Trophoblast cell (in vitro differentiated cells and primary cell): Measurements from ENCODE around the gene ANGPTL3.
"Not testable (repeated sequence)": the region's sequence is repeated elsewhere in the genome, so short reads cannot be mapped to it uniquely, and the experiment has no call there.

Source experiments
- DNase-seq, 2 donors: peaks; one replicate each; pipeline ENCODE4 v3.0.0-alpha.2; 2016
- H2AFZ ChIP-seq: 2 replicates; pipeline ENCODE4 v1.6.1; 2013; ENCODE audit warnings: low read length, moderate library complexity, mild to moderate bottlenecking; ENCODE audit not compliant: insufficient read depth, poor library complexity
- H2AK5ac ChIP-seq: 2 replicates; pipeline ENCODE4 v1.6.1; 2013; ENCODE audit warnings: mild to moderate bottlenecking, low read length
- H2BK120ac ChIP-seq: 2 replicates; pipeline ENCODE4 v1.6.1; 2013; ENCODE audit warnings: low read length, mild to moderate bottlenecking, moderate library complexity; ENCODE audit not compliant: insufficient read depth, poor library complexity
- H2BK12ac ChIP-seq: 2 replicates; pipeline ENCODE4 v1.6.1; 2013; ENCODE audit warnings: mild to moderate bottlenecking, low read length, moderate library complexity
- H2BK5ac ChIP-seq: 2 replicates; pipeline ENCODE4 v1.6.1; 2013; ENCODE audit warnings: low read length, low read depth, moderate library complexity, mild to moderate bottlenecking; ENCODE audit not compliant: poor library complexity
- H3K14ac ChIP-seq: 2 replicates; pipeline ENCODE4 v1.6.1; 2013; ENCODE audit warnings: mild to moderate bottlenecking, low read length
- H3K18ac ChIP-seq: 2 replicates; pipeline ENCODE4 v1.6.1; 2013; ENCODE audit warnings: mild to moderate bottlenecking, low read length
- H3K23ac ChIP-seq: 2 replicates; pipeline ENCODE4 v1.6.1; 2013; ENCODE audit warnings: low read length
- H3K27ac ChIP-seq: 2 replicates; pipeline ENCODE4 v1.5.1; 2013; ENCODE audit warnings: low read depth, mild to moderate bottlenecking, inconsistent platforms, low read length, moderate library complexity
- H3K27me3 ChIP-seq: 2 replicates; pipeline ENCODE4 v1.6.1; 2013; ENCODE audit warnings: inconsistent platforms, mild to moderate bottlenecking, low read length, moderate library complexity; ENCODE audit not compliant: insufficient read depth
- H3K36me3 ChIP-seq, 2 experiments: 1 replicate in 1 of 2; 2 replicates in 1 of 2; pipeline ENCODE4 v1.6.1; 2013; ENCODE audit warnings: low read length in 2 of 2, mild to moderate bottlenecking in 2 of 2, moderate library complexity in 1 of 2; ENCODE audit not compliant: insufficient read depth in 2 of 2, control insufficient read depth in 1 of 2
- H3K4ac ChIP-seq: 2 replicates; pipeline ENCODE4 v1.6.1; 2013; ENCODE audit warnings: low read depth, mild to moderate bottlenecking, low read length, moderate library complexity
- H3K4me1 ChIP-seq, 2 experiments: 1 replicate in 1 of 2; 2 replicates in 1 of 2; pipeline ENCODE4 v1.6.1; 2013; ENCODE audit warnings: low read length in 2 of 2, mild to moderate bottlenecking in 2 of 2, moderate library complexity in 1 of 2; ENCODE audit not compliant: insufficient read depth in 2 of 2, control insufficient read depth in 1 of 2
- H3K4me2 ChIP-seq: 2 replicates; pipeline ENCODE4 v1.6.1; 2013; ENCODE audit warnings: inconsistent platforms, mild to moderate bottlenecking, low read length, moderate library complexity
- H3K4me3 ChIP-seq: 2 replicates; pipeline ENCODE4 v1.5.1; 2013; ENCODE audit warnings: mild to moderate bottlenecking, low read depth, low read length, inconsistent platforms
- H3K79me1 ChIP-seq: one replicate; pipeline ENCODE4 v1.6.1; 2013; ENCODE audit warnings: low read length
- H3K79me2 ChIP-seq: 2 replicates; pipeline ENCODE4 v1.6.1; 2013; ENCODE audit warnings: low read length, mild to moderate bottlenecking; ENCODE audit not compliant: control insufficient read depth, insufficient read depth, poor library complexity
- H3K9ac ChIP-seq: 2 replicates; pipeline ENCODE4 v1.6.1; 2013; ENCODE audit warnings: mild to moderate bottlenecking, low read length
- H3K9me3 ChIP-seq: 2 replicates; pipeline ENCODE4 v1.6.1; 2013; ENCODE audit warnings: low read depth, mild to moderate bottlenecking, control low read depth, inconsistent platforms, low read length; ENCODE audit not compliant: insufficient read depth
- H4K12ac ChIP-seq: 2 replicates; pipeline ENCODE4 v1.6.1; 2013; ENCODE audit warnings: low read depth, mild to moderate bottlenecking, low read length, moderate library complexity
- H4K8ac ChIP-seq: 2 replicates; pipeline ENCODE4 v1.6.1; 2013; ENCODE audit warnings: low read depth, mild to moderate bottlenecking, low read length, moderate library complexity
- H4K91ac ChIP-seq: one replicate; pipeline ENCODE4 v1.6.1; 2013; ENCODE audit warnings: low read depth, mild to moderate bottlenecking, low read length, moderate library complexity
- WGBS: extraction: QIAGEN DNeasy Blood & Tissue Kit; methylation state at CpG from one replicate; pipeline ENCODE4 v1.1.7; 2013; ENCODE audit warnings: missing lambda C conversion rate; ENCODE audit not compliant: insufficient read length, insufficient coverage; ENCODE audit errors: extremely low coverage; 5-methylcytosine and 5-hydroxymethylcytosine counted together

The ANGPTL3 gene

DNA sequence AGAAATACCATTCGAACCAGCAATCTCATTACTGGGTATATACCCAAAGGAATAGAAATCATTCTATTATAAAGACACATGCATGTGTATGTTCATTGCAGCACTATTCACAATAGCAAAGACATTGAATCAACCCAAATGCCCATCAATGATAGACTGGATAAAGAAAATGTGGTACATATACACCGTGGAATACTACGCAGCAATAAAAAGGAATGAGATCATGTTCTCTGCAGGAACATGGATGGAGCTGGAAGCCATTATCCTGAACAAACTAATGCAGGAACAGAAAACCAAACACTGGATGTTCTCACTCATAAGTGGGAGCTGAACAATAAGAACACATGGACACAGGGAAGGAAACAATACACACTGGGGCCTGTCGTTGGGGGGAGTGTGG is 25.8 kb upstream of the ANGPTL3 start:
- H2BK5ac ChIP-seq, H4K91ac ChIP-seq, H3K9me3 ChIP-seq, H2AK5ac ChIP-seq, H3K79me1 ChIP-seq, H3K27ac ChIP-seq, H2AFZ ChIP-seq, H3K23ac ChIP-seq, H3K18ac ChIP-seq, H3K79me2 ChIP-seq, H2BK120ac ChIP-seq, H3K4me1 ChIP-seq, H3K4me2 ChIP-seq, DNase-seq, H3K14ac ChIP-seq, H3K4me3 ChIP-seq, H3K36me3 ChIP-seq, H4K12ac ChIP-seq, H4K8ac ChIP-seq, H2BK12ac ChIP-seq, H3K9ac ChIP-seq, H3K4ac ChIP-seq, H3K27me3 ChIP-seq: not testable (repeated sequence)
- WGBS: no CpG with 5 or more reads among the region's 4 CpGs

DNA sequence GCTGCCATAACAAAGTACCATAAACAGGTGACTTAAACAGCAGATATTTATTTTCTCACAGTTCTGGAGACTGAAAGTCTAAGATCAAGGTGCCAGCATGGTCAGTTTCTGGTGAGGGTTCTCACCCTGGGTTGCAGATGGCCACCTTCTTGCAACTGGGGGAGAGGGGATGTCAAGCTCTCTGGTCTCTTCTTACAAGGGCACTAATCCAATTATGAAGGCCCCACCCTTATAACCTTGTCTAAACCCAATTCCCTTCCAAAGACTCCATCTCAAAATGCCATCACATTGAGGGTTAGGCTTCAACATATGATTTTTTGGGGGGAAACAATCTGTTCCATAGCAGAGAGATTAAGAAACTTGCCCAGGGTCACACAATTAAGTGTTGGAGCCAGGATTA is 24.8 kb upstream of the ANGPTL3 start:
- Histone ChIP-seq H3K4me3 (no peak overlapping the region), H3K27me3 (no peaks in the 10 kb centered on the region), H2BK5ac (no peak overlapping the region), H4K12ac (no peak overlapping the region), H3K27ac (no peak overlapping the region), H2AK5ac (no peak overlapping the region), H3K36me3 (peaks cover 0 to 2% of the 10 kb centered on the region in 2 experiments), H3K79me1 (no peaks in the 10 kb centered on the region), H2AFZ (no peak overlapping the region), H3K18ac (no peak overlapping the region), H4K91ac (no peak overlapping the region), H2BK120ac (no peak overlapping the region), H3K4me2 (no peak overlapping the region), H3K79me2 (no peaks in the 10 kb centered on the region), H3K9me3 (no peaks in the 10 kb centered on the region), H4K8ac (no peak overlapping the region), H3K23ac (no peak overlapping the region), H3K4me1 (no peaks in the 10 kb centered on the region), H3K14ac (no peak overlapping the region), H2BK12ac (no peak overlapping the region), H3K4ac (no peak overlapping the region), H3K9ac (no peak overlapping the region)
- no peak for DNase-seq

- H3K27ac ChIP-seq: no peak overlapping the region
- H3K36me3 ChIP-seq: peaks cover 2 to 3% of the 10 kb centered on the region in 2 experiments
- H4K12ac ChIP-seq: no peak overlapping the region
- H3K14ac ChIP-seq: no peak overlapping the region
- H3K9ac ChIP-seq: no peak overlapping the region
- no peaks in the 10 kb centered on the region for H3K27me3 ChIP-seq
- H2BK5ac ChIP-seq: no peak overlapping the region
- H3K4me3 ChIP-seq: no peak overlapping the region
- no peaks in the 10 kb centered on the region for H3K9me3 ChIP-seq
- no CpG with 5 or more reads among the region's 2 CpGs for WGBS
- no peak overlapping the region for H3K18ac ChIP-seq
- H3K4me1 ChIP-seq: no peaks in the 10 kb centered on the region
- no peak overlapping the region for H3K23ac ChIP-seq
- H3K4me2 ChIP-seq: no peak overlapping the region
- no peak overlapping the region for H2BK120ac ChIP-seq
- H2AK5ac ChIP-seq: no peak overlapping the region
- no peak overlapping the region for H4K91ac ChIP-seq
- no peak overlapping the region for H4K8ac ChIP-seq
- DNase-seq: peak in 1 of 2 donors; percentile 0
- no peaks in the 10 kb centered on the region for H3K79me1 ChIP-seq
- H2BK12ac ChIP-seq: no peak overlapping the region
- H2AFZ ChIP-seq: no peak overlapping the region
- no peaks in the 10 kb centered on the region for H3K79me2 ChIP-seq
- H3K4ac ChIP-seq: no peak overlapping the region
These were observed 23.6 kb upstream of the ANGPTL3 start for GRCh38 chr1:62573675-62574074.

GRCh38 chr1:62585469-62586155 is 11.7 kb upstream of the ANGPTL3 start:
- Histone ChIP-seq H4K8ac (no peak overlapping the region), H3K36me3 (no peaks in the 10 kb centered on the region), H4K91ac (no peak overlapping the region), H3K27me3 (no peaks in the 10 kb centered on the region), H2AK5ac (no peak overlapping the region), H3K14ac (no peak overlapping the region), H3K27ac (no peak overlapping the region), H3K4me1 (no peaks in the 10 kb centered on the region), H3K4me3 (no peak overlapping the region), H4K12ac (no peak overlapping the region), H3K79me2 (no peaks in the 10 kb centered on the region), H2BK5ac (no peak overlapping the region), H2BK120ac (no peak overlapping the region), H3K79me1 (no peaks in the 10 kb centered on the region), H2AFZ (no peak overlapping the region), H3K4ac (no peak overlapping the region), H3K9ac (no peak overlapping the region), H3K23ac (no peak overlapping the region), H3K4me2 (no peak overlapping the region), H3K9me3 (no peaks in the 10 kb centered on the region), H3K18ac (no peak overlapping the region), H2BK12ac (no peak overlapping the region)
- DNase-seq: no peak
- WGBS: no CpG with 5 or more reads among the region's 1 CpG
